Dedifferentiated amniotic fluid mesenchymal stem cell (primary cell): ENCODE measurements around the gene COLEC12.

ENCODE experiments used
- DNase-seq: peaks from one replicate; pipeline ENCODE4 v3.0.0-alpha.2; 2016; ENCODE audit errors: extremely low spot score

Gene COLEC12

GRCh38 chr18:389658-390357 lies 110.7 kb downstream of the COLEC12 start:
- DNase-seq = no peak

DNA sequence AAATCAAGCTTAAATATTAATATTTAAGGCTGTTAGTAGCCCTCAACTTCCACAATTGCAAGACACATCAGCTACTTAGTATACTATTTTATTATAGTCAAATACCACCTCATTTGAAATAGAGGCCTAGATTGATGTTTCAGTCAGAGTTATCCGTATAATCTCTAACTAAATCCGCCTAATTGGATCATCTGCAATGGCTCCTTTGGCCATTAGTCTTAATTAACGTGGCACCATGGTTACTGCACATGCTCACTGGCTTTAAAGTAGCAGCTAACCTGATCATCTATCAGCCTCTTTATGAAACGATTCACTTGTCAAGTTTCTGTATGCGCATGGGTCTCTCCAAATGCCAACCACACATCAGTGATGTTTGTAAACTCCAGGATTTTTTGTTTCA lies 112.3 kb downstream of the COLEC12 start:
- no peak for DNase-seq

DNA sequence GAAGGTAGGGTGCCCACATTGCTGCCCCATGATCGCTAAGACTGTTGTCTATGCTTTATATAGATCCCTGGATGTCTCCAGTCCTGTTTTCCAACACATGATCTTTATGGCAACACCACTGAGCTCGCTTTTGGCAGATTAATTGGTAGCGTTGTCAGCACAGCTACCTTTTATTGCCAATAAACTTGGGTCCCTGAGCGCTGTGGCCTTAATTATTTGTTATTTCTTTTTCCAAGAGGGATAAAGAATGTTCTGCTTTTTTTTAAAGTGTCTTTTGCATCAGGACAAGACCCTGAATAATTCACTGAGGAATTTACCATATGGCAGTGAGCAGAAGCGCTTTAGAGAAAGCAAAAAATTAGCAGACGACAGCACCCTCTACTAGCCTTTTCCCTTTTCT lies 113.5 kb downstream of the COLEC12 start:
- DNase-seq = no peak

DNA sequence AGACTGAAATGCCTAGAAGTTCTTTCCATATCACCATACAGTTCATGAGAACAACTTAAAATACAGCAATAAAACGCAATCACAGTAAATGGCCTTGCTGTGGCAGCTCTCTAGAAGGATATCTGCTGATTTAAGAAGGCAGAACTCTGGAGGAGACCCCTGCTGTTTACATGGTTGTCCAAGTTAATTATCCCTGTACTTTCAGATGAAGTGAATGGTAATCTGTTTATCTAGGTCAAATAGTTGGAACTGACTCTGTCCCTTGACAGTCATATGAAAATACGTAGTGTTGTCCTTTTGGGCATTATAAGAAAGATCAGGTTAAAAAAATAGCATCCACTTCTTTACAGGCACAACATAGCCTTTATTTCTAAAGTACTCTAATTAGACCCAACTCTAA lies 115.6 kb downstream of the COLEC12 start:
- no peak for DNase-seq

GRCh38 chr18:383135-383534 lies 117.4 kb downstream of the COLEC12 start:
- no peak for DNase-seq

- no peak for DNase-seq
Observed at GRCh38 chr18:382423-382984, 118.0 kb downstream of the COLEC12 start.

DNA sequence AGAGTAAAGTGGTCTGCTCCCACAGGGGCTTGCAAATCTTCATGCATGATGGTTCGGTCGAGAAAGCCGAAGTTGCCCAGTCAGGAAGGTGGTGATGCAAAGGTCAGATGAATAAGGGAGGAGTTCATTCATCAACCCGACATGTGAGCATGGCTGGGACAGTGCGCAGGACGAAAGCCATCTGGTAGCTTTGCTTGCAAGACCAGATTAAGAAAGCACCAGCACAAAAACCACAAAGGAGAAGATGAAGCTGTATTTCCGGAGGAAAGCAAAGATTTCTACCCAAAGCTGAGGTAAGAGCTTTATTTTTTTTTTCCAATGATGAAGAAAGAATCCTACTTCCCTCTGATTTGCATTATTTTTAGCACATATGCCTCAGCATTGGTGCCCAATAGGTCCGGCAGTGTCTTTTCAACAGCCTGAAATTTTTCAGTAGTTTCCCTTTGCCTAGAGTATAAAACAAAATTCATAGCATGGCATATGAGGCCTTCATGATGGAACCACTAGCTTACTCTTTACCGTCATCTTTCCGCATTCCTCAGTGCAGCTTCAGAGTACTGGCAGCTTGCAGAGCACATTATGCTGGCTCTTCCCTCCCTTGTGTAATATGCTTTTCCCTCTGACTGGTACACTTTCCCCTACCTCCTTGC lies 120.7 kb downstream of the COLEC12 start:
- no peak for DNase-seq

- DNase-seq = no peak
Observed at GRCh38 chr18:378079-378478, 122.4 kb downstream of the COLEC12 start.

DNA sequence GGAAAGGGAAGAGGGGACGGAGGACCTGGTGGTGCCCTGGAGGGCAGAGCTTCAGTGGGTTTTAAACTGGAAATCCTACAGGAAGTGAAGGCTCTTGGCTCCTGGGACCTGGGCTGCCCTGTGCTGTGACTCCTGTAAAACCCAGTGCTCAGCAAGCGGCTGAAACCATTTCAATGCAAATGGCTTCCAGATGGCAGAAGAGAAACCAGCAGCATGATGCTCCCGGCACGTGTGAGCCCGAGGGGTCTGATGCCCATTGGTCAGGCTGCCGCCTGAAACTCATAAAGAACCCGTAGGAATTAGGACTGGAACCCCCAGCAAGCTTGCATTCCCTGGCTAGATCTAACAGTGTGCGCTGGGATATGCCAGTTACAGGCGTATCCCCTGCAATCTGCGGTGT lies 123.4 kb downstream of the COLEC12 start:
- no peak for DNase-seq

DNA sequence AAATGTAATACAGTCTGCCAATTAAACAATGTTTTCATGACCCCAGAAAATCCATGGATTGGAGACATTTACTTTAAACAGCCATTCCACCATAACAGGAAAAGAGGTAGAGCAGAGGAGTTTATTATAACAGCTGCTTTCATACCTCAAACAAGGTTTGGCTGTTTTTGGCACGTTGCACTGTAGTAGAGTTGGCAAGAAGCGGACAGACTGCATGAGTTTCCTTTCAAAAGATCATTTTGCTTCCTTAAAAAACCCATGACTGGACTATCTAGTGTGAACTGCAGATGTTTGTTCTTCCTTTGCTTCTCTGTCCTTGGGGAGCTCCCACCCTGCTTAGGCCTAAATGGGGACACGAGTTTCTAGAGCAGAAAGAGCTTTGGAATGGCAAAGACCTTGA lies 124.2 kb downstream of the COLEC12 start:
- no peak for DNase-seq

DNA sequence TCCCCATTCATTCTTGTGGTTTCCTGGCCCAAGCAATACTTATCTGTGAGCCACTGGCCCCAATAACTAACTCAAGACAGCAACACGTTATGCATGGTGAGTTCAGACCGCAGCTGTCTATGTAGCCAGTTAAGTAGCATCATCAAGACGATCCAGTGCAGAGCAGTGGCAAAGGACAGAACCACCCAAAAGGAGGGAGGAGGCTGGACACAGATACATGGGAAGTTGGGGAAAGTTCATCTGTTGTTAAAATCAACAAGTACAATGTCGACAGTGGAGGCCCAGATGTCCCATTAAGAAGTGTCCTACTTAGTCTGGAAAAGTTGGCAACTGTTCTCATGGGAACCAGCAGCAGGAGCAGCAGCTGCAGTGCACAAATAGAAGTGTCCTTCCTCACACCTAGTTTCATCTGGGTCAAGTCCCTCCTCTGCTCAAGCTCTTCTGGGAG lies 125.8 kb downstream of the COLEC12 start:
- DNase-seq = no peak

- DNase-seq = no peak
Observed at GRCh38 chr18:373780-374179, 126.7 kb downstream of the COLEC12 start.

DNA sequence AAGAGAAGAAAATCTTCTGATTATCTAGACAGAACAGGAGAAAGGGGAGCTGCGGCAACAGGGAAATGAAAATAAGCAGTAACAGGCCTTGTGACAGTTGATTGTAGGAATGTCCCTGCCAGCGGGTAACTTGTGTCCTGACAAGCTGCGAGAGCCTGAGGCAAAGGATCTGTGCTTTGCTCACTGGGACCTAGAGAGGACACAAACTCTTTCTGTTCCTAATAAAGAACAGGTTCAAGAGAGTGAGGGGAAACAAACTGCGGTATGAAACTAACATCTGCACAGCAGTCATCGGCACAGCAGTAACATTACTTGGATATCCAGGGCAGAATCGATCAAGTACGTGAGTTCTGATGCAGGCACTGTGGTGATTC lies 128.9 kb downstream of the COLEC12 start:
- no peak for DNase-seq

DNA sequence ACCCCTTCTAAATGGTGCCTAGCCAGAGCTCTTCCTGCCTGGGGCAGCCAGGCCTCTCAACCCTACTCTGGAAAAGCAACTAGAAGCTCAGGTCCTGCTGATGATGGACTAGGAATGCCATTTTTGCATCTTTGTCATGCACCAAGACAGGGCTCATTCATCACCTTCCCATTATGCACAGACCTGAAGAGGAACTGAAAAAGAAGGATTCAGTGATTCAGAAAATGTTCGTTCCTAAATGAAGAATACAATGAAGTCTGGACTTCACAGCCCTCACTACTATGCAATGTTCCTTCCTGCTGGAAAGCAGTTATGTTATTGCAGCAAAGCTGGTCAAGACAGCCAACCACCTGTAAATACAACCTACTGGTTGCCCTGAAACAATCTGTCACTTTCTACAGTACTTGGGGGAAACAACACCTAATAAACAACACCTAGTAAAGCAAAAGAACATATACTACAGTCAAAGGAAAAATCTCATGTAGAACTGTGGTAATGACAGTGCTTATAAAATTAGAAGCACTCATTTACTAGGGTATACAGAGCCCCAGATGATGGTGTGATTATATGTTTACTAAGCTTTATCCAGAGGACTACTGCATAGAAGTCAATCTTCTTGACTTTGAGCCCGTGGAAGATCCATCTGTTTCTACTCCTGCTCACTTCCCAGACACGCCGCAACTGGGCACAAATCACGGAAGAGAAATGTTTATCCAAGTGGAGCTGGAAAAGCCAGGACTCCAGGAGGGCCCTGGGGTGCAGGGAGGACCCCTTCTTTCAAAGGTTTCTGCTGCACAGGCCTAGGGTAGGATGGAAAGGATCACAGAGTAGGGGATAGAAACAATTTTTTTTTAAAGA lies 129.5 kb downstream of the COLEC12 start:
- no peak for DNase-seq

DNA sequence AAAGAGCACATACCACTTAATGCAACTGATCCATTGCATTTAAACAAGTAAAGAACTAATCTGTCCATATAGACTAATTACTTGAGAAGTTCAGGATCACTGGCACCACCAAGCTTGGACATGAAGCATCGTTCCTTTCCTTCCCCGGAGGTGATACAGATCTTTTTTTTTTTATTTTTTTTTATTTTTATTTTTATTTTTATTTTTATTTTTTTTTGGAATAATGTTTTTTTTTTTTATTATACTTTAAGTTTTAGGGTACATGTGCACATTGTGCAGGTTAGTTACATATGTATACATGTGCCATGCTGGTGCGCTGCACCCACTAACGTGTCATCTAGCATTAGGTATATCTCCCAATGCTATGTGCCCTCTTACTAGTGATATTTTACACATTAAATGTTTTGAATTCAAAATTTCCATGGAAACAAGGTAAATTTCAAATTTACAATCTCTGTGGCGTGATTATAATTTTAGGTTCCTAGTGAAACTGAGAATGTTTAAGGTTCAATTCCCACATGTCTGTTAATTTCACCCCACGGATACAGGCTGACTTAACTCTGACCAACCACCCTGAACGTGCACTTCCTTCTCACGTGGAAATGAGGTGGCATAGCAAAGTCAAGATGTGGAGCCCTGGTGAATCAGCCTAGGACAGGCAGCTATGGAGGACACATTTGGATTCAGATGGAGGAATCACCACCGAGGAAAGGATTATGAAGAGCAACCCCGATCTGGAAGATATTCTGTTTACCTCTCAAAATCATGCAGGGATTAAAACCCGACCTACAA lies 131.1 kb downstream of the COLEC12 start:
- DNase-seq = no peak

DNA sequence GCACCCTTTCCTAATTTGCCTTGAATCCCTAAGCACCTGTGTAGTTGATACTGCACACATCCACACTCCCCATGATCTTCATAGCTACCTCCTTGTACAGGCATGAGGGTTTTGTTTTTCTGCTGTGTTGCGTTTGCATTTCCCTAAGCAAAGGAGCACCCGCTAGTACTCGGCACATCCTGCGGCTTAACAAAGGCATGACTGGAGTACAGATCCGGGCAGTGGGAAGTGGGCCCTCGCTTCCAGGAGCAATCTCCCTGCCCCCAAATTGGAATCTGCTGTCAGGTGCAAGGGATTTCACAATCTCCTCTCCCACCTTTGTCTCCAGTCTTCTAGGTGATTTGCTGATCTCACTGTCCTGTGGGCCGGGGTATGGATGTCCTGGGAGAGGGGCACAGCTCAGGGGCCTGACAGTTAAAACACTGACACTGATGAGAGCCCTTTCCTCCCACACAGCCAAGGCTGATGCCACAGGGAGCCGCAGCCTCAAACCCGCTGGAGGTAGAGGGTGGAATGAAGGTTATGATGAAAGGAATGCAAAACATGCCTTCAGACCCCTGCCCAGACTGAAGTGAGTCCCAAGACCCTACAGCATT lies 133.9 kb downstream of the COLEC12 start:
- no peak for DNase-seq

DNA sequence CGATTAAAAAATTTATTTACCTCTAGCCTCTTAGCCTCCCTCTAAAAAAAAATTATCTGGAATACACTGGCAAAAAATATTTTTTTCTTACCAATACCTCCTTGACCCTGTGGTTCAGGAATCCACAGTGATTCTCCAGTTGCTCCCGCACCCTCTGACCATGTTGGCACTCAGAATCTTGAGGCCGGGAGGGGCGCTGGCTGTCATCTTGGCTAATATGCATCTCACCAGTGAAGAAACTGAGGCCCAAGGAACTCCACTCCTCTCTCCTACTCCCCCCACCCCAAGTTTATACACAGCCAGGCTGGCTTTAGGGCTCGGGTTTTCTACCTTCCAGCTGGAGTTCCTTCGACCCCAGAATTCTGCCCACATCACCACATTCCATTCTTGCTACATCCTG lies 134.8 kb downstream of the COLEC12 start:
- DNase-seq = no peak

DNA sequence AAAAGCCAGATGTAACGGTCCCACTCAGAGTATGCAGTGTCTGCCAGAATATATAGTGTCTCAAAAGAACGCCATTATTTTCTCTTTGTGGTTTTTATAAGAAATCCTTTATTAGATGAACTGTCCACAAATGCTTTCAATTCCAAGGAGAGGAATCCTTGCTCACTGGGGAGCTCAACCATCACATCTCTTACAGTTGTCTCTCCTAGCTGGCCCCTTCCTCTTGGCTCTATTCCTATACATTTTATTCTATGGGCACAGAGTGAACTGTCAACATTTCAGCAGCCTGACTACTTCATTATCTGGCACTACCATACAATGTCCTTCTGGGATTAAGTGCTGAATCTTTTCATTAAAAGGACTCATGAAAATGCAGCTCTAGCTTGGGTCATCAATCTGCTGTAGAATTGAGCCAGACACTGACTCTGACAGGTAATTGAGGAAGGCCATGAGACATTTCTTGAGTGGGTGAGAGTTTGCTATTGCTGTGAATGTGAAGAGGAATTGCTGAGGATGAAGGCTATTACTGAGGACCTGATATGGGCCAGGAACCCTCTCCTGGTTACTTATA lies 136.2 kb downstream of the COLEC12 start:
- DNase-seq = no peak

DNA sequence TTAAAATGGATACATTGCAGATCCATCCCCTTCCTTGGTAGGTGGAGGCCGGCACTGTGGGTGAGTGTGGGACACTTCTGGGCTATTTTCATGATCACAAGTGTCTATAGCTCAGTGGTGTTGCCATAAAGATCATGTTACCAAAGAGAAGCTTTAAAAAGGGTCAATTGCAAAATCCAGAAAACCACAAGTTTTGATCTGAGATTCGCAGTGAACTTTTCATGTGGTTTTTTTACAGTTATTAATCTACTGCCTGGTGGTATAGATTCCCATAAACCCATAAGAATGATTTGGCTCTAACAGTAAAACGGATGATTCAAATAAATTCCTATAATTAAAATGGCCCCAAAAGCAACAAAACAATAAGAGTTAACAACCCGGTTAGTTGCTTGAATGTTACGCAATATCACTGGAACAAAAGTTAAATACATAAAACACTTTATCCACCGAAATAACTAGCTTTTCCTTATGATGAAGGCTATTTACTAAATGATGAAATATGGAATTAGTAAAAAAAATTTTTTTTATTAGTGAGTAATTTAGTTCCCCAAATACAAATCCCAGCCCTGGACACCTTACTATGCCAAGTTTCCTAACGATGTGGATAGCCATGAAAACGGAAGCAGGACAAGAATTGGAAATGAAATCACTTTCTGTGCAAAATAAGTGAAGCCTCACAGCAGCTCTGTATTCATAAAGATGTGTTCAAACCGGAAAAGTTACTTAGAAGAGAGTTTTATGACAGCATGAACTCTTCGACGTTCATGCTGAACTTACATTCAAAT lies 137.0 kb downstream of the COLEC12 start:
- DNase-seq = no peak
